ENCODE measurements around the gene SETD7. TPM values are rescaled to one million over a fixed set of nuclear protein-coding genes. Genes with fewer than 3 reads are reported as not detected.

The SETD7 gene
- 1 to 10 TPM; 7.2 to 7.4 TPM for total RNA-seq

DNA sequence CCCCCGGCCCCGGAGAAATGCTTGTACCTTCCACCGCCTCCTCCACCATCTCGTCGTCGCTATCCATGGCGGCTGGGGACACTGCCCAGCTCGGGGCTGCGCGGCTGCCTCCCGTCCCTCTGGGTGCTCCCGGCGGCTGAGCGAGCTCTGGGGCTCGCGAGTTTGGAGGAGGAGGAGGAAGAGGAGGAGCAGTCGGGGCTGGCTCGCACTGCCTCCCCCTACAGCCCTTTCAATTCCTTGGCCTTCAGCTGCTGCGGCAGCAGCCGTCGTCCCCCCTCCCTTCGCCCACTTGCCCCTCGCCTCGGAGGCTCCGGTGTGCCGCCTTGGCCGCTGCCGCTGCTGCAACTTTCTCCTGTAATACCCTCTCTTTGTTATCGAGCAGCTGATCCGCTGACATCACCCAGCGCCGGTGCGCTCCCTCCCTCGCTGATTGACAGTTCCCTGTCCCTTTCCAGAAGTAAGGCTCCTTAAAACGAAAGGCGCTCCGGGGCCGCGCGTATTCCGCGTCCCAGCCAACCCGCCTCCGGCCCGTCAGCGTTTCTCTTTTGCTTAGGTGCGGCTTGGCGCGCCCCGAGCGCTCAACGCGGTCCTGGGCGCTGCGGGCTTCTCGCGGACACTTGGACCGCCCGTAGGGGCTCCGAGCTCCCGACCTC, at the start of gene SETD7:
TSS of gene SETD7 (minus strand) at position 149 of the 653 bp plus-strand sequence. CDS start at position 67, 82 bp downstream.
- H3K36me3 Mint-ChIP-seq (ENCODE audit: low read depth) = peaks cover 4% of the 10 kb centered on the region
- CTCF ChIA-PET = interaction anchor here (0.9 to 2.1 kb wide), 4 partner anchors 11 to 103 kb away, joined by 3 to 6 read pairs (median 4); no protein-coding TSS in a partner anchor
- no peaks in the 10 kb centered on the region for H3K9me3 Mint-ChIP-seq (ENCODE audit: insufficient read depth)
- DNase-seq (peak; percentile 60), ATAC-seq (peak; percentile 58)
- peak within 1 kb of the TSS; percentile 95 for H3K4me3 Mint-ChIP-seq
- H3K4me1 Mint-ChIP-seq (ENCODE audit: low read depth) = peaks cover 57% of the 10 kb centered on the region
- POLR2A ChIA-PET = interaction anchor here (0.6 to 3.2 kb wide), 5 partner anchors 20 to 543 kb away, joined by 3 to 11 read pairs (median 3); partner anchors contain the start of genes NAA15 and RAB33B
- H3K27ac Mint-ChIP-seq = peak within 1 kb of the TSS; percentile 96
- H3K27me3 Mint-ChIP-seq (ENCODE audit: low read depth) = peaks cover 9% of the 10 kb centered on the region

DNA sequence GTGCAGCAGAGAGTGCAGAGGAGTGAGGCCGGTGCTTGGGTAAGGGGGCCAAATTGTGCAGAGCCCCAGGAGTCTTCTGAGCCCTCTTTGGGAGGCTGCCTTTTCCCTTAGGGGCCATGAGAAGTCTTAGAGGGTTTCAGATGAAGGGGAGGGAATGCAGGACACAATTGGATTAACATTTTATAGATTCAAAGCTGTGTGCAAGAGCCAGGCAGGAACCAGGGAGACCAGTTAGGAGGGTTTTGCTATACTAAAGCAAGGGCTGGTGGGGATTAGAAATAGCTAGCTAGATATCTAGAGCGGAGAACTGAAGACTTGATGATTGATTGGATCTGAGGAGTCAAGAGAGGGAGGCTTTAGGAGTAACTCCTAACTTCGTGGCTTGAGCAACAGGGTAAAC, 49.5 kb upstream of the SETD7 start:
- Mint-ChIP-seq H3K9me3 (ENCODE audit: insufficient read depth) (no peaks in the 10 kb centered on the region), H3K4me3 (no peak overlapping the region), H3K36me3 (ENCODE audit: low read depth) (peaks cover 2% of the 10 kb centered on the region), H3K27ac (no peak overlapping the region), H3K27me3 (ENCODE audit: low read depth) (peaks cover 3% of the 10 kb centered on the region), H3K4me1 (ENCODE audit: low read depth) (peaks cover 21% of the 10 kb centered on the region)
- ChIA-PET POLR2A (interaction anchor here (1.0 kb wide), 1 partner anchor 51 kb away, joined by 3 read pairs; no protein-coding TSS in a partner anchor), CTCF (interaction anchor here (0.7 to 5.6 kb wide), 4 partner anchors 14 to 167 kb away, joined by 3 to 113 read pairs (median 13); no protein-coding TSS in a partner anchor)
- no peak for DNase-seq
- ATAC-seq = no peak

GRCh38 chr4:139603576-139604410, 47.8 kb upstream of the SETD7 start:
- peaks cover 21% of the 10 kb centered on the region for H3K4me1 Mint-ChIP-seq (ENCODE audit: low read depth)
- ChIA-PET POLR2A (no interaction called here), CTCF (interaction anchor here (0.7 to 5.6 kb wide), 31 partner anchors 9 to 756 kb away, joined by 3 to 113 read pairs (median 4); no protein-coding TSS in a partner anchor)
- peaks cover 2% of the 10 kb centered on the region for H3K36me3 Mint-ChIP-seq (ENCODE audit: low read depth)
- H3K9me3 Mint-ChIP-seq (ENCODE audit: insufficient read depth) = no peaks in the 10 kb centered on the region
- H3K27me3 Mint-ChIP-seq (ENCODE audit: low read depth) = peaks cover 5% of the 10 kb centered on the region
- peak; percentile 56 for DNase-seq
- peak; percentile 50 for ATAC-seq
- H3K27ac Mint-ChIP-seq = no peak overlapping the region
- H3K4me3 Mint-ChIP-seq = no peak overlapping the region

GRCh38 chr4:139602776-139603360, 46.8 kb upstream of the SETD7 start:
- CTCF ChIA-PET = interaction anchor here (0.7 to 5.6 kb wide), 26 partner anchors 10 to 757 kb away, joined by 3 to 113 read pairs (median 4); no protein-coding TSS in a partner anchor
- POLR2A ChIA-PET = no interaction called here
- no peak overlapping the region for H3K4me3 Mint-ChIP-seq
- peaks cover 2% of the 10 kb centered on the region for H3K36me3 Mint-ChIP-seq (ENCODE audit: low read depth)
- ATAC-seq (no peak), DNase-seq (no peak)
- peaks cover 5% of the 10 kb centered on the region for H3K27me3 Mint-ChIP-seq (ENCODE audit: low read depth)
- H3K9me3 Mint-ChIP-seq (ENCODE audit: insufficient read depth) = no peaks in the 10 kb centered on the region
- peaks cover 21% of the 10 kb centered on the region for H3K4me1 Mint-ChIP-seq (ENCODE audit: low read depth)
- H3K27ac Mint-ChIP-seq = no peak overlapping the region

DNA sequence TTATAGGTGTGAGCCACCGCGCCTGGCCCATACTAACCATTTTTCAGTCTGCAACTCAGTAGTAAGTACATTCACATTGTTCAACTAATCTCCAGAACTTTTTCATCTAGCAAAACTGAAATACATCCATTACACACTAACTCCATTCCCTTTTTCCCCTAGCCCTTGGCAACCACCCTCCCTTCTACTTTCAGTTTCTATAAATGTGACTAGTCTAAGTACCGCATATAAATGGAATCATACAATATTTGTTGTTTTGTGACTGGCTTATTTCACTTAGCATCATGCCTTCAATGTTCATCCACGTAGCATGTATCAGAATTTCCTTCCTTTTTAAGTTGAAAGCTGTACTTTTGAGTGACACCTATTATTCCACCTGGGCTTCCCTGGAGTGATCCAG, 44.6 kb upstream of the SETD7 start:
- H3K27me3 Mint-ChIP-seq (ENCODE audit: low read depth) = peaks cover 15% of the 10 kb centered on the region
- POLR2A ChIA-PET = no interaction called here
- H3K36me3 Mint-ChIP-seq (ENCODE audit: low read depth) = no peaks in the 10 kb centered on the region
- no peak for ATAC-seq
- peaks cover 6% of the 10 kb centered on the region for H3K4me1 Mint-ChIP-seq (ENCODE audit: low read depth)
- no peaks in the 10 kb centered on the region for H3K9me3 Mint-ChIP-seq (ENCODE audit: insufficient read depth)
- no peak for DNase-seq
- H3K27ac Mint-ChIP-seq = no peak overlapping the region
- H3K4me3 Mint-ChIP-seq = no peak overlapping the region
- CTCF ChIA-PET = interaction anchor here (1.2 to 2.3 kb wide), 2 partner anchors 52 to 56 kb away, joined by 3 to 8 read pairs; no protein-coding TSS in a partner anchor

GRCh38 chr4:139599594-139600374, 43.8 kb upstream of the SETD7 start:
- ChIA-PET POLR2A (no interaction called here), CTCF (interaction anchor here (2.3 kb wide), 1 partner anchor 57 kb away, joined by 8 read pairs; no protein-coding TSS in a partner anchor)
- no peaks in the 10 kb centered on the region for H3K9me3 Mint-ChIP-seq (ENCODE audit: insufficient read depth)
- no peak overlapping the region for H3K27ac Mint-ChIP-seq
- no peaks in the 10 kb centered on the region for H3K36me3 Mint-ChIP-seq (ENCODE audit: low read depth)
- no peak overlapping the region for H3K4me3 Mint-ChIP-seq
- DNase-seq (no peak), ATAC-seq (no peak)
- H3K4me1 Mint-ChIP-seq (ENCODE audit: low read depth) = peaks cover 5% of the 10 kb centered on the region
- H3K27me3 Mint-ChIP-seq (ENCODE audit: low read depth) = peaks cover 15% of the 10 kb centered on the region

DNA sequence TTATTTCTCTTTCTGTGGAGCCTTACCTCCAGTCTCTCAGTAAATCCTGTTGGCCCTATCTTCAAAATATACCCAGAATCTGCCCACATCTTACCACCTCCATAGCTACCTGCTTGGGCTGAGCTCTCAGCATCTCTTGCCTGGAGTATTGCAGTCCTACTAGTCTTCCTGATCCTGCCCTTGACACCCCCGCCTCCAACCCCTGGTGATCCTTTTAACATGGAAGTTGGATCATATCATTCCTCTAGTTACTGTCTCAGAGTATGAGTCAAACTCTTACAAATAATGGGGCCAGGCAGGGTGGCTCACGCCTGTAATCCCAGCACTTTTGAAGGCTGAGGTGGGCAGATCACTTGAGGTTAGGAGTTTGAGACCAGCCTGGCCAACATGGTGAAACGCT, 43.1 kb upstream of the SETD7 start:
- H3K4me1 Mint-ChIP-seq (ENCODE audit: low read depth) = peaks cover 5% of the 10 kb centered on the region
- DNase-seq (no peak), ATAC-seq (no peak)
- peaks cover 20% of the 10 kb centered on the region for H3K27me3 Mint-ChIP-seq (ENCODE audit: low read depth)
- ChIA-PET POLR2A (no interaction called here), CTCF (interaction anchor here (2.3 kb wide), 1 partner anchor 58 kb away, joined by 8 read pairs; no protein-coding TSS in a partner anchor)
- H3K36me3 Mint-ChIP-seq (ENCODE audit: low read depth) = no peaks in the 10 kb centered on the region
- H3K27ac Mint-ChIP-seq = no peak overlapping the region
- no peaks in the 10 kb centered on the region for H3K9me3 Mint-ChIP-seq (ENCODE audit: insufficient read depth)
- no peak overlapping the region for H3K4me3 Mint-ChIP-seq

DNA sequence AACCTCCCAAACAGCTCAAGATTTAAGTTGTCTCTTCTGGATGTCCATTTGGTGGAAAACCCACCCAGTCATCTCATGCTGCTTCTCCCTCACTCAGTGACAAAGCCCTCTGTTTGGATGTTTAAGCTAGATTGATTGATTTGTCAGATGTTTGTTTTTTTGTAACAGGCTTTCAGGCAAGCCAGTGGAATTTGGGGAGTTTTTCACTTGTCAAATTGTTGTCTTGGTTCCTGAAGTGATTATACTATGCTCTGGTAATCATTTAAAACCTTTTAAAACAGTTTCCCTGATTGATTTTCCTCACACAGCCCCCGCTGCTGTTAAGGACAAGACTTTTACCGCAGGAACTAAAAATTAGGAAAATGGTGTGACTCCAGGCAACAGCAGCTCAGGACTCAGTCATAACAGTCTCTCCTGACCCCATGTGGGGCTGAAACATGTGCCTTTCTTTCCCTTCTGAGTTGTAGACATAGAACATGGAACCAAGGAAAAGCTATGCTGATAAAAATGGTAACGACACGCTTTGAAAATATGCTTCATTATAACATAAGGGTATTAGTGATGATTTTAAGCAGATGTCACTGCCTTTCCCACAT, 40.8 kb upstream of the SETD7 start:
- Mint-ChIP-seq H3K27me3 (ENCODE audit: low read depth) (peaks cover 29% of the 10 kb centered on the region), H3K9me3 (ENCODE audit: insufficient read depth) (no peaks in the 10 kb centered on the region), H3K27ac (no peak overlapping the region), H3K4me1 (ENCODE audit: low read depth) (peaks cover 3% of the 10 kb centered on the region), H3K4me3 (no peak overlapping the region), H3K36me3 (ENCODE audit: low read depth) (no peaks in the 10 kb centered on the region)
- ChIA-PET POLR2A (no interaction called here), CTCF (interaction anchor here (1.2 kb wide), 1 partner anchor 60 kb away, joined by 4 read pairs; no protein-coding TSS in a partner anchor)
- DNase-seq = no peak
- no peak for ATAC-seq

GRCh38 chr4:139596034-139596683, 40.1 kb upstream of the SETD7 start:
- ATAC-seq (no peak), DNase-seq (no peak)
- CTCF ChIA-PET = interaction anchor here (1.2 kb wide), 1 partner anchor 61 kb away, joined by 4 read pairs; no protein-coding TSS in a partner anchor
- Mint-ChIP-seq H3K27ac (no peak overlapping the region), H3K9me3 (ENCODE audit: insufficient read depth) (no peaks in the 10 kb centered on the region), H3K4me1 (ENCODE audit: low read depth) (peaks cover 3% of the 10 kb centered on the region), H3K36me3 (ENCODE audit: low read depth) (no peaks in the 10 kb centered on the region), H3K4me3 (no peak overlapping the region), H3K27me3 (ENCODE audit: low read depth) (peaks cover 29% of the 10 kb centered on the region)
- POLR2A ChIA-PET = no interaction called here

DNA sequence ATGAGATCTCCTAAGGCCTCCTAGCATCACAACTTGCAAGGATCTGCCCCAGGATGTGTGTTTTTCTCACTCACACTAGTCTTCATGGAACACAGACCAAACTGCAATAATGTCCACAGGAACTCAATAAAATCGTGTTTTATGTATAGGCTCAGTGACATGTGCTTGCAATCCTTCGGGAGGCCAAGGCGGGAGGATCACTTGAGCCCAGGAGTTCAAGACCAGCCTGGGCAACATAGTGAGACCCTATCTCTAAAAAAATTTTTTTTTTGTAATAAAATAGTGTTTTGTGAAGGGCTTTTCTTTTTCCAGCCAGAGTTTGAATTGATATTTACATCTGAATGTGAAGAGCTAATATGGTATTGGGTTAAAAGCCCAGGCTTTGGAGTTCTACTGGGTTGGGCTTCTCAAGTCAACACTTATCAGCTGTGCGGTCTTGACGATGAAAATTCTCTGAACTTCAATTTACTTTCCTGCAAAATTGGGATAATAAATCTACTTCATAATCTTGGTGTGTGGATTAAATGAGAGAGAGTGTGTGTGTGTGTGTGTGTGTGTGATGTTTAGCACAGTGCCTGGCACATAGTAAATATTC, 38.7 kb upstream of the SETD7 start:
- CTCF ChIA-PET = interaction anchor here (1.2 kb wide), 1 partner anchor 9 kb away, joined by 3 read pairs; no protein-coding TSS in a partner anchor
- H3K4me1 Mint-ChIP-seq (ENCODE audit: low read depth) = no peaks in the 10 kb centered on the region
- no peak overlapping the region for H3K27ac Mint-ChIP-seq
- POLR2A ChIA-PET = no interaction called here
- H3K27me3 Mint-ChIP-seq (ENCODE audit: low read depth) = peaks cover 29% of the 10 kb centered on the region
- DNase-seq (no peak), ATAC-seq (no peak)
- no peaks in the 10 kb centered on the region for H3K9me3 Mint-ChIP-seq (ENCODE audit: insufficient read depth)
- no peak overlapping the region for H3K4me3 Mint-ChIP-seq
- no peaks in the 10 kb centered on the region for H3K36me3 Mint-ChIP-seq (ENCODE audit: low read depth)

Measured in activated CD8-positive, alpha-beta T cell treated with anti-CD3 and anti-CD28 coated beads, Interleukin-2, amount 10 ng/mL, durations not matched to agents 7 days and 5 days (primary cell).